Stimulated activated CD4-positive, alpha-beta T cell treated with anti-CD3 and anti-CD28 coated beads, Interleukin-12 subunit alpha, Interleukin-12 subunit beta, amount 100 ng/mL, for 48 hours (primary cell): ENCODE measurements around the gene CCL11.

Experiments
- DNase-seq, 3 donors: peaks; one replicate each; pipeline ENCODE4 v3.0.0-alpha.2; 2020; ENCODE audit warnings: low read depth in 2 of 3, low spot score in 1 of 3

The CCL11 gene

DNA sequence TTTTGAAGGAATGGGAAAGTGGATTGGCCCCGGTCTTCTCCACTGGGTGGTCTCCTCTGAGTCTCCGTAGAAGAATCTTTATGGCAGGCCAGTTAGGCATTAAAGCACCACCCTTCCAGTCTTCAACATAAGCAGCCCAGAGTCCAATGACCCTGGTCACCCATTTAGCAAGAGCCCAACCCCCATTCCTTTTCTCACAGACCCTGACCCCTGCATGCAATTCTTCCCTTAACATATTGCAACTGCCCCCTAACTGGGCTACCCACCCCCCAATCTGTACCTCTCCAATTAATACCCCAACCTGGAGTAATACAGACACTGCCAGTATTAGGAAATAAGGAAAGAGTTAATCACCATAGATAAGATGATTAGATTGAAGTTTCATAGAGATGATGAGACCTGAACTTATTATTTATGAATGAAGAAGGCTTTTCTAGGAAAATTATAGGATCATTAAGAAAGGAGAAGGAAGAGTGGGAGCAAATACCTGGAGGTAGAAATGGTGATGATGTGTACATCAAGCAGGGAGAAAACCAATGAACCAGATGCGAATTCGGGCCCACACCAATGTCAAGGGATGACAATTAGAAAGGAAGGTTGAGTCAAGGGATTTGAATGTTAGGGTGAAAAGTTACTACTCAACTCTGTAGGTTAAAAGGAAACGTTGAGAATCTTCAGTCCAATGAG lies 28.1 kb upstream of the CCL11 start:
- no peak for DNase-seq

DNA sequence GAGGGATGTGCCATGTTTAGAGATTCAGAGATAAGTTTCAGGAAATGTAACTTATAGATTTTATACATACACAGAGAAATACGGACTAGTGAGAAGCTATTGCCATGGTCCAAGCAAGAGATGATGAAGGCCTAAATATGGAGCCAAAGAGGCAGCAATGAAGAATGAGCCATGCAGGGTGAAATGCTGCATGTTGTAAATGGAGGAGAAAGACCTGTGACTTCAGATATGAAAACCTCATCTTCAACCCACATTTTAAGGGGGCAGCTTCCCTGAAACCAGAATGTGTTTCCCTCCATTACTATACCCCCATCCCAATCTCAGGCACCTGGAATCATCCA lies 27.6 kb upstream of the CCL11 start:
- no peak for DNase-seq

DNA sequence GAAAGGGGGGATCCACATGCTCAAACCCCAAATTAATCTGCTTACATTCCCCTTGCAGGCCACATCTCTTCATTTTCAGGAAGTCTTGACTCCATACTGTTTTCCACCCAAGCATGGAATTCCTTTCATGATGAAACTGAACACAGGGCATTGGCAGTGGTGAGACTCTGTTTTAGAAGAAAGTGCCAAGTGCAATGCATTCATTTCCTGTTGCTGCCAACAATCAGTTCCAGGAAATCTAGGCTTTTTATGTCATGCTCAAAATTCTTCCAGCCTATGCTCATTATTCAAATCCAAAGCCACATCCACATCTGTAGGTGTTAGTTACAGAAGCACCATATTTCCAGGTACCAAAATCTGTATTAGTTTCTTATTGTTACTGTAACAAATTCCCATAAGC lies 26.4 kb upstream of the CCL11 start:
- DNase-seq, result no peak

DNA sequence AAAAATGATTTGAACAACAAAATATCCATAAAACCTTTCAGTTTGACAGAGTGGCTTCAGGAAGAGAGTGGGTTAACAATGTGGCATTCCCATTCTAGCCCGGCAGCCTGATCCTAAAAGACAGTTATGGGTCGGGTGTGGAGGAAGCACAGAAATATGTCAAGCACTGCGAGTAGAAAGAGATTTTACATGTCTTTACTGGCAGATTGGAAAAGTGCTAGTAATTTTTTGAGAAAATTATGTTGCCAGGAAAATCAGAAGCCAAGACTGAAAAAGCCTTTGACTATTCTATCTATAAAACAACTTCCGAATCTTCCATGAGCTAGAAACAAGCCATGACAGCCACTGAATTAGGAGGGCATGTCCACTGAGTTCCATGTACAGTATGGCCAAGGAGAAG lies 24.7 kb upstream of the CCL11 start:
- DNase-seq, result no peak

DNA sequence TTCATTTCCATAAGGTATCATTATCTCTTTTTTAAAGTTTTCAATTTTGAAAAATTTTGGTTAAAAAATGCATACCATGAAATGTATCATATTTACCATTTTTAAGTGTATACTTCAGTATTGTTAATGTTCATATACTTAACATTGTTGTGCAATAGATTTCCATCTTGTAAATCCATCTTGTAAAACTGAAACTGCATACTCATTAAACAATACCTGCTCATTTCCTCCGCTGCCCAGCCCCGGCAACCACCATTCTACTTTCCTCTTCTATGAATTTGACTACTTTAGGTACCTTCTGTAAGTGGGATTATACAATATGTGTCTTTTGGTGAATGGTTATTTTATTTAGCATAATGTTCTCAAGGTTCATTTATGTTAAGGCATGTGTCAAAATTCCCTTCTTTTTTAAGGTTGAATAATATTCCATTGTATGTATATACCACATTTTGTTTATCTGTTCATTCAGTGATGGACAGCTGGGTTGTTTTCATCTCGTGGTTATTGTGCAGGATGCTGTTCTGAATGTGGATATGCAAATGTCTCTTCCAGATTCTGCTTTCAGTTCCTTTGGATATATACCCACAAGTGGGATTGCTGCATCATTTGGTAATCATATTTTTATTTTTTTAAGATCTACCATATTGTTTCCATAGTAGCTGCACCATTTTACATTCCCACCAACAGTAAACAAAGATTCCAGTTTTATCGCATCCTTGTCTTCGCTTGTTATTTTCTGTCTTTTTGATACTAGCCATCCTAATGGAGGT lies 23.8 kb upstream of the CCL11 start:
- no peak for DNase-seq

DNA sequence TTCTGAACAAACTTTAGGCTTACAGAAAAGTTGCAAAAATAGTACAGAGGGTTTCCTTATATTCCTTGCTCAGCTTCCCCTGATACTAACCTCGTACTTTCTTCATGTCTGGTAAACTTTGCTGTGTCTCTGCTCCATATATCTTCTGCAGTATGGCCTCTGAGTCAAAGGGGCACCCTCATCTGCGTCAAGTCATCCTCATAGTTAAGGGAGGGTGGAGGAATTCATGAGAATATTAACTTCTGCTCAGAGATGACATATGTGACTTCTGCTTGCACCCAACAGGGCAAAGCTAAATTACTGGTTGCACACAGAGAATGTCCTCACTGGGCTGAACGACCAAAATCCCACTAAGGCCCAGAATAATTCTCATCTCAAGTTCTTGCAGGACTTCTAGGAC lies 19.8 kb upstream of the CCL11 start:
- DNase-seq, result no peak

DNA sequence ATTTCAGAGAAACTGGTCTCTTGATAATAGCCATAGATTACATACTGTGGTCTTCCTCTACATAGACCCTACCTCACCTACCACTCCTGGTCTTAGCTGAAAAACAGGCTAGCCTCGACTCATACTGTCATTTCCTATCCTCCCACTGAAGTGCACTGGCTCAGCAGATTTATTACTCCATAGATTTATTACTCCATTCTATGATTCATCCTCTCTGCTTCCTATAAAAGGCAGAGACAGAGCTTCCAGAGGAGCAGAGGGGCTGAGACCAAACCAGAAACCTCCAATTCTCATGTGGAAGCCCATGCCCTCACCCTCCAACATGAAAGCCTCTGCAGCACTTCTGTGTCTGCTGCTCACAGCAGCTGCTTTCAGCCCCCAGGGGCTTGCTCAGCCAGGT lies 15.6 kb upstream of the CCL11 start, which contains the start of gene CCL7:
Gene CCL7, plus strand, starts transcription at position 253 of the 400 bp plus-strand sequence. Its CDS starts 70 bp downstream, at position 323.
- no peak for DNase-seq

DNA sequence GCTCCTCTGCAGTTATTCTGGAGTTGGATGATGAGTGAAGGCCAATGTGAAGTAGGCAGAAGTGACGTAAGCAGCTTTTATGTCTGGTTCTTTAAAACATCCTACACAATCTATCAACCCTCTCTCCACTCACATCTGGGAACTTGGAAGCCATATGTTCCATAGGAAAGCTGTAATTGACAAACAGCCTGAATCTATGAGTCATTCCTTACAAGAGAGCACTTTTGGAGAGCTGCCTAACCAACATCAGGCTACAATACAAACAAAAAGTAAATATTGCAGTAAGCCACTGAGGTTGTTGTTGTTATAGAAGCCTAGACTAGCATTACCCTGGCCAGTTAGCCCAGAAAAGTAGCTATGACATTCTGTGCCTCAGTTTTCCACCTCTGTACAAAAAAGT lies 9.7 kb upstream of the CCL11 start:
- DNase-seq, result no peak

DNA sequence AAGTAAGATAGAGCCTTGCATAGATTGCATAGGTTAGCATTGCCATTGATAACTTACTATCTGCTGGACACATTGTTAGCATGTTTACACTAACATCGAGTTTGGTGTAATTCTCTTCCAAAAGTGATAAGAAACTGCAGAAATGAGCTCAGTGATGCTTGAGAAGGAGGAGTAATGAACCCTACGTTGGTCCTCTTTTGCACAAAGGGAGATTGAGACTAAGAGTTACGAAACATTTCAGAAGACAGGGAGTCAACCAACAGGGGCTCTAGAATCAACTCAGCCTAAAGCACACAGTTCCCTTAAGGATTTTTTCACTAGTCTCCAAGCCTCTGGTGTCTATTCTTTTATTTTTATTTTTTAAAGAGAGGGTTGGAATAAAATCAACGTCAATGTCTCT lies 8.7 kb upstream of the CCL11 start:
- DNase-seq, result no peak

DNA sequence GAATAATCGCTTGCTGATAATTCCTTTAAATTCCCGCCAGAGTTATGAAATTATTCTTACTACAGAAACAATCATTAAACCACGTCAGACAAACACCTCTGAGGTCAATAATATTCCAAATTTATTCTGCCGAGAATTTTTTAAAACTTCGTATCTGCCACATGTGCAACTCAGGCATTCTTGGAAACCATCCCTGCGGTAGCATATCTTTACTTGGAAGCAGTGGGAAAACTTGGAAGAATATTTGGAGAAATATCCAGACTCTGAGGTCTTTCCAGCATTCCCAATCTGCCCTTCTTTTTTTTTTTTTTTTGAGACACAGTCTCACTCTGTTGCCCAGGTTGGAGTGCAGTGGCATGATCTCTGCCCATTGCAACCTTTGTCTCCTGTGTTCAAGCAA lies 2.0 kb upstream of the CCL11 start:
- no peak for DNase-seq

DNA sequence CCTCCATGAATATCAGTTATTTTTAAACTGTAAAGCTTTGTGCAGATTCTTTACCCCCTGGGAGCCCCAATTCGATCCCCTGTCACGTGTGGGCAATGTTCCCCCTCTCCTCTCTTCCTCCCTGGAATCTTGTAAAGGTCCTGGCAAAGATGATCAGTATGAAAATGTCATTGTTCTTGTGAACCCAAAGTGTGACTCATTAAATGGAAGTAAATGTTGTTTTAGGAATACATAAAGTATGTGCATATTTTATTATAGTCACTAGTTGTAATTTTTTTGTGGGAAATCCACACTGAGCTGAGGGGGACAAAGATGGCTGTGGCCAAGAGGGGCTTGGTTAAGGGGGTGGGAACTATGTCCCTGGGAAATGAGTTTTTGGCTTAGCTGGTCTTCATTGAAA lies 2.3 kb downstream of the CCL11 start:
- DNase-seq, result no peak

DNA sequence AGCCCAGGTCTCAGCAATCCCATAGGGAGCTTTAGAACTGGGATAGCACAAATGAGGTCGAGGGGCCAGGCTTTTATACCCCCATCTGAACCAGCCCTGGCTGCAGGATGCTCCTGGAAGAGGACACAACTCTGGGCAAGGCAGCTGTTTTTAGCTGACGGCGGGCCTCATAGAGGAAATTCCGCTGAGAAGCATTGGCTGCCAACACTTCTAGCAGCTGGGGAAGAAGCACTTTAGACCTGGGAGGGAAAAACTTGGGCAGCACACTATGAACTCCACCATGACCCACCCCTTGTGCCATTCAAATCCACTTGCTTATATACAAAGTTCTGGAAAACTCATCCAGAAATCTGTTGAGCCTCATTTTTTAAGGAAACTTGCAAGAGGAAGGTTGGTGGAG lies 5.0 kb downstream of the CCL11 start:
- no peak for DNase-seq

DNA sequence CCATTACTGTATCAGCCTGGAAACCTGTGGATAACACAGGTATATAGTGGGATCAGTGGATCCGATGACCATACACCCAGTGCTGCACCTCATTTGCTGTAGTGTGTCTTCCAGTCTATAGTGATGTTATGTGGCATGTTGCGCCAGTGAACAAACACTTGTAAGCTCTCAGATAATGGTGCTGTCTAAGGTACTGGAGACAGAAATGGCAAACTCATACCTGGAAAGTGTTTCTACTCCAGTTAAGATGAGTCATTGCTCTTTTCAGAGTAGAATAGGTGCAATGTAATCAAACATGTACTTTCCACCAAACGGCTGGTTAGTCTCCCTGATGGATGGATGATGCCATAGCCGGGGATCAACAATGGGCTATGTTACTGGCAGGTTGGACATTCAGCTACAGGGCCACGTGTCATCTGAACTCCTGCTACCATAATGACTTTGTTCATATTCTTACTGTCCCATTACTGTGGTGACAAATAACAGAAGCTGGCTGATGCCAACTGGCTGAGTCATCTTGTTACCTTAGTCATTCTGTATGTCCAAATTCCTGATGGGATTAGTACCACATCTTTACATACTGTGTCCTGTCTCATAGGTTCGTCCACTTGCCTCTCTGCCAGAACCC lies 6.3 kb downstream of the CCL11 start:
- no peak for DNase-seq

DNA sequence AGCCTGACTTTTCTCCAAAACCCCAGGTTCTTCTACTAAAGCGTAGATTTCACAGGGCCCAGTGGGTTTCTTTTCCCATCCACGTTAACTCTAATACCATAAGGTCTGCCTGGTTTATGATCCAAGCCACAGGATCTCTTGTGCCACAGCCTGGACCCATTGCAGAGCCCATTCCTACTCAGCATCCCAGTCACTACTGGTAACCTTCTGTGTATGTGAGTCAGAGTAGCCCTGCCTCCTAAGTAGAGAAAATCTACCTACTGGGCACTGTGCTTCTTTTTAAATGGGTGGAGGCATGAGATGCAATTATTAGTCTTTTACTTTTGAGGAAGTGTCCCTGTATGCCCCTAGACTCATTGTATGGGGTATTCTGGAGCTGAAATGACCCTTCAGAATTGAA lies 13.5 kb downstream of the CCL11 start:
- DNase-seq, result no peak

DNA sequence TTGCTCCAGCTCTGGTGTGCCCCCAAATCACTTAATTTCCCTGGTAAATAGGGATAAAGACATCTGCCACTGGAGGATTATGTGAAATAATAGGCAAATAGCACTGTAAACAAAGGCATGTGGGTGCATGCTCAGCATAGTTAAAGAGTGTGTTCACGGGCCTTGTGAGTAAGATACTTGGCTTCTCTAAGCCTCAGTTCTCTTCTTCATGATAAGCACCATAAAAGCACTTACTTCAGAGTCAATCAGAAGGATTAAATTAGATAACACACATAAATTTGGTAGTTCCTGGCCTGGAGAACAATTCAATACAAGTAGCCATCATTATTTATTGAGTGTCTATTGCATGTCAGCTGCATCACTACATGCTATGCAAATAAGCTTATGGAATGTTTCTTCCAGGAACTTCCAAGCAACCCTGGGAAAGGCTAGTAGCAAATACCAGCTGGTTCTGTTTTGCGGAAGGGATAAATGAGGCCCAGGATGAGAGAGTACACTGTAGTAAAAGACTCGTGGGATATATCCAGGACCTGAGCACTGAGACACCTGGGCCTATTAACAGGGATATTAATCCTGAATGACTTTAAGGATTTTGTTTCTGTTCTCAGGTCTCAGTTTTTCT lies 14.5 kb downstream of the CCL11 start:
- no peak for DNase-seq

DNA sequence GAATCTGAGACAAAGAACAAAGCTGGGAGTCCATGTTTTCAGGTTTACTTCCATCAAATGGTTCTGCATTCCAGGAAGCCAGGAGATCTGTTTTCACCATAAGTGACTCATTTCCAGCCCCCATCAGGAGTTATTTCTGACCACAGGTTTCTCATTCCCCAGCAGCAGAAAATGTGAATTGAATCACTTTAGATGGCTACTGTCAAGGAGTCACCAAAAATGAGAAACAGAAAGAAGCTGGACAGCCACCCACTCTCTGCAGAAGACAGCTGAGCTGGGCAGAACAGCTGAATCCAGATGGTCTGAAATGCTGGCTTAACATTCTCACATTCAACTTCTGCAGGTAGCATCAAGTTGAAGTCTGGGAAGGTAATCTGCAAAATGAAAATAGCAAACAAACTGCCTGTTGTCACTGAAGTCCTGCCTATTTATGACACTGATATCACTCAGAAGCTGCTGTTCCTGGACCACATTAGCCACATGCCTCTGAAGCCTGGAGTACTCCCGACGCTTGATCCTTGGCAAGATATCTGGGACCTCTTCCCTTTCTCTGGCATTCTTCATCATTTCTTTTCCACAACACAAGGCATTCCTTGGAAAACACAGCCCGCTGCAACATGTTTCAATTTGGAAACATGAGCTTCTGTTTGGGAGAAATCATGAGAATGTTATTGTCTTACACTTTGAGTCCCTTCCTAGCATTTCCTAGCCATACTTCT lies 15.3 kb downstream of the CCL11 start:
- DNase-seq, result no peak

DNA sequence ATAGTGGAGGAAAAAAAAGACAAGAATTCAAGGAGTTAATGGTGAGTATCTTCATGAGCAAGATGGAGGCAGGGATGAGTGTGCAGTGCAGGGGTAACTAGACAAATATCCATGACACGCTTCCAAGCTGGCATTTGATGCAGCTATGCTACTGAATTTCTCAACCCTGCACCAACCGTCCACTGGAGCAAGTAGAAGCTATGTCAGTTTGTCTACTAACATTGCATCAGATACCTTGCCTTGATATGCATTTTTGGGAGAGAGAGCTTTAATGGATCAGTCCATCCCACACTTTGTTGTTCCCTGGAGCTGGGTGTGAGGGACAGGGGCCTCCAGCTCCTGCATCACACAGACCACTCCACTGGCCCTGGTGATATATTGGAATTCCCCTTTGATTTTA lies 16.4 kb downstream of the CCL11 start:
- DNase-seq, result no peak

DNA sequence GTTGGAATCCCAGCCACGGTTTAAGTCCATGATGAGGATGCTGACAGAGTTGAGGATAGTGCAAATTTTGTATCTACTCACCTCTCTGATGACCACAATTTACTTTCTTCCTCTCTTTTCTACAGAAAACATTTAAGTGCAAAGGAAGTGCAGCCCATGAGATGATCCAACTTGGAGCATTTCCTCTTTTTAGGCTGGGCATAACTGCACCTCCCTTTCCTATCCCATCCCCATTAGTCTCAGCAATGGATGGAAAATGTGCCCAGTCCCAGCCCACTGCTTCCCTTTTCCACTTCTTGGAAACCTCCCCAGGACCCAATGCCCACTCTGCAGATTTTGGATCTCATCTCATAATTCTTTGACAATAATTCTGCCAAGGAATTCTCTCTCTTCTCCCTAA lies 17.1 kb downstream of the CCL11 start:
- no peak for DNase-seq

DNA sequence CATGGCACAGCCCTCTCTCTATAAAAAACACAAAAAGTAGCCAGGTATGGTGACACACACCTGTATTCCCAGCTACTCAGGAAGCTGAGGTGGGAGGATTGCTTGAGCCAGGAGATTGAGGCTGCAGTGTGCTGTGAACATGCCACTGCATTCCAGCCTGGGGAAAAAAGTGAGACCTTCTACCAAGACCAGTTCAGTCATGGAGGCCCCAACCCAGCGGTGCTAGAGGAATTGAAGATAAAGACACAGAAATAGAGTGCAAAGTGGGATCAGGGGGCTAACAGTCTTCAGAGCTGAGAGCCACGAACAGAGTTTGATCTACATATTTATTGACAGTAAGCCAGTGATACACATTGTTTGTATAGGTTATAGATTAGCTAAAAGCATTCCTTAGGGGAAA lies 18.1 kb downstream of the CCL11 start:
- DNase-seq, result no peak

DNA sequence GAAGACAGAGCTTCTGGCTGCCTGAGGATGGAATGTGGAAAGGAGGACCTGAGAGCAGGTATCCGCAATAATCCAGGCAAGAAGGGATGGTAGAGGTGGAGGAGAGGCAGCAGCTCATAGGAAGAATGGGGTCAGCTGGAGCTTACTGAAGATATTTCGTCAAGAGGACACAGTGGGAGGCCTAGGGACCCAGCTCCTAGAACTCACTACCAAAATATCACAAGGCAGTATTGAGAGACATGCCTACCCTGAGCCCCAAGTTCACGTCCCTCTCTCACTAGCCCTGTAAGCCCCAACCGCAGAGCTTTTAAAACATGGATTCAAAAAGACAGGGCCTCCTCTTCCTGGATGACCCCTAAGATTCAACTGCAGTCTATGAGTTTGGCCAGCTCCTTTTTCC lies 19.5 kb downstream of the CCL11 start:
- DNase-seq, result no peak

DNA sequence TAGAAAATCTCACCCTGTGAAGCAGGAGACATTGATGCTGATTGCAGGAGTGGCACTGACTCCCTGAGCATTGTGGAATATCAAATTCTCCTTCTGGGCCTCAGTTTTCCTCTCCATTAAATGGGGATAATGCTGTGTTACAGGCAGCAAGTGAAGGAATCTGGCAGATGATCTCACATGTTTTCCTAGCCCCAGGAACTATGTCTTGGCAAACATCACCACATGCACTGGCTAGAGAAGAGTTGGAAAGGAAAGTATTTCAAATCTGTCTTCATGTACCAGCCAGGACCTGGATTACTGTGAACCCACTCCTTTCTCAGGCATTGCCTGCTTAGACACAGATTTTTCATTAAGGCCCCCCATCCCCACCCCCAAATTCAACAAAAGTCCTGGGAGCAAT lies 20.1 kb downstream of the CCL11 start:
- DNase-seq, result no peak
